Measurements from ENCODE around the gene LIN7A. TPM values are rescaled to one million over a fixed set of nuclear protein-coding genes. Genes with fewer than 3 reads are reported as not detected.

LIN7A gene
- total RNA-seq, 1 experiment from 2014 or later: 16.2 TPM

- Mint-ChIP-seq H3K4me3 (ENCODE audit: unreplicated experiment) (no peak overlapping the region), H3K4me1 (ENCODE audit: low read depth, unreplicated experiment) (no peaks in the 10 kb centered on the region), H3K36me3 (ENCODE audit: insufficient read depth, unreplicated experiment) (no peaks in the 10 kb centered on the region), H3K9me3 (ENCODE audit: unreplicated experiment) (no peaks in the 10 kb centered on the region), H3K27ac (ENCODE audit: unreplicated experiment) (no peak overlapping the region), H3K27me3 (ENCODE audit: insufficient read depth, unreplicated experiment) (no peaks in the 10 kb centered on the region)
- no peak for TF ChIP-seq CTCF (IDR thresholded peaks at IDR 0.05; ENCODE audit: insufficient read depth in 1 of 2, low read depth in 1 of 2, low read length in 1 of 2, severe bottlenecking in 1 of 2, unreplicated experiment in 1 of 2)
- Histone ChIP-seq H3K27me3 (replicated peaks; ENCODE audit: control insufficient read depth, insufficient read depth, low read length) (no peaks in the 10 kb centered on the region), H3K4me1 (no peaks in the 10 kb centered on the region), H3K4me3 (ENCODE audit: low read depth, low read length) (no peak overlapping the region), H3K36me3 (ENCODE audit: control insufficient read depth, insufficient read depth, low read length) (no peaks in the 10 kb centered on the region), H3K9me3 (no peaks in the 10 kb centered on the region)
- intact Hi-C loops (cut with micrococcal nuclease; ENCODE audit: unreplicated experiment): no loop called here
- no peak for DNase-seq
- POLR2A ChIA-PET: no interaction called here
- CTCF ChIA-PET: no interaction called here
- BruUV-seq (replicated peaks): no TSS peak
These were observed 130.0 kb downstream of the LIN7A start for GRCh38 chr12:80807640-80808288.

- Mint-ChIP-seq H3K4me1 (ENCODE audit: low read depth, unreplicated experiment) (no peaks in the 10 kb centered on the region), H3K27ac (ENCODE audit: unreplicated experiment) (no peak overlapping the region), H3K4me3 (ENCODE audit: unreplicated experiment) (no peak overlapping the region), H3K36me3 (ENCODE audit: insufficient read depth, unreplicated experiment) (no peaks in the 10 kb centered on the region), H3K9me3 (ENCODE audit: unreplicated experiment) (no peaks in the 10 kb centered on the region), H3K27me3 (ENCODE audit: insufficient read depth, unreplicated experiment) (no peaks in the 10 kb centered on the region)
- no peak for TF ChIP-seq CTCF (IDR thresholded peaks at IDR 0.05; ENCODE audit: insufficient read depth in 1 of 2, low read depth in 1 of 2, low read length in 1 of 2, severe bottlenecking in 1 of 2, unreplicated experiment in 1 of 2)
- no peaks in the 10 kb centered on the region for H3K27me3 ChIP-seq (replicated peaks; ENCODE audit: control insufficient read depth, insufficient read depth, low read length)
- H3K4me3 ChIP-seq (ENCODE audit: low read depth, low read length): no peak overlapping the region
- DNase-seq: no peak
- intact Hi-C loops (cut with micrococcal nuclease; ENCODE audit: unreplicated experiment): no loop called here
- no peaks in the 10 kb centered on the region for H3K4me1 ChIP-seq
- H3K9me3 ChIP-seq: no peaks in the 10 kb centered on the region
- ChIA-PET POLR2A (no interaction called here), CTCF (no interaction called here)
- BruUV-seq (replicated peaks): no TSS peak
- no peaks in the 10 kb centered on the region for H3K36me3 ChIP-seq (ENCODE audit: control insufficient read depth, insufficient read depth, low read length)
These were observed 132.6 kb downstream of the LIN7A start for GRCh38 chr12:80805106-80805505.

GRCh38 chr12:80802652-80803400 lies 134.9 kb downstream of the LIN7A start:
- BruUV-seq (replicated peaks): no TSS peak
- no peaks in the 10 kb centered on the region for H3K4me1 Mint-ChIP-seq (ENCODE audit: low read depth, unreplicated experiment)
- TF ChIP-seq CTCF (IDR thresholded peaks at IDR 0.05; ENCODE audit: insufficient read depth in 1 of 2, low read depth in 1 of 2, low read length in 1 of 2, severe bottlenecking in 1 of 2, unreplicated experiment in 1 of 2): no peak
- ChIA-PET POLR2A (no interaction called here), CTCF (no interaction called here)
- H3K4me3 Mint-ChIP-seq (ENCODE audit: unreplicated experiment): no peak overlapping the region
- no peaks in the 10 kb centered on the region for H3K36me3 Mint-ChIP-seq (ENCODE audit: insufficient read depth, unreplicated experiment)
- no peaks in the 10 kb centered on the region for H3K27me3 Mint-ChIP-seq (ENCODE audit: insufficient read depth, unreplicated experiment)
- H3K9me3 Mint-ChIP-seq (ENCODE audit: unreplicated experiment): no peaks in the 10 kb centered on the region
- Histone ChIP-seq H3K4me1 (no peaks in the 10 kb centered on the region), H3K4me3 (ENCODE audit: low read depth, low read length) (no peak overlapping the region), H3K36me3 (ENCODE audit: control insufficient read depth, insufficient read depth, low read length) (no peaks in the 10 kb centered on the region), H3K27me3 (replicated peaks; ENCODE audit: control insufficient read depth, insufficient read depth, low read length) (no peaks in the 10 kb centered on the region), H3K9me3 (no peaks in the 10 kb centered on the region)
- no peak overlapping the region for H3K27ac Mint-ChIP-seq (ENCODE audit: unreplicated experiment)
- DNase-seq: no peak
- intact Hi-C loops (cut with micrococcal nuclease; ENCODE audit: unreplicated experiment): no loop called here
